Breast epithelium (tissue), 4 donors: ENCODE results near the gene EEPD1. TPM values are rescaled to one million over a fixed set of nuclear protein-coding genes. Genes with fewer than 3 reads are reported as not detected.

Source experiments
- DNase-seq, 2 donors: peaks; one replicate each; pipeline ENCODE4 v3.0.0-alpha.2; 2019; ENCODE audit warnings: low spot score in 2 of 2
- H3K27ac ChIP-seq, 2 donors: fragments of 200-600 bp; sonication (generic) in 1 of 2; one replicate each; pipeline ENCODE4 v1.5.1; 2016 to 2019; ENCODE audit warnings: mild to moderate bottlenecking in 1 of 2
- H3K27me3 ChIP-seq, 2 donors: fragments of 200-600 bp; sonication (generic) in 1 of 2; one replicate each; pipeline versions ENCODE4 v1.5.1 to v1.6.0; 2017 to 2019; ENCODE audit warnings: control low read depth in 1 of 2, mild to moderate bottlenecking in 1 of 2
- H3K36me3 ChIP-seq: fragments of 200-600 bp; one replicate; pipeline ENCODE4 v1.5.1; 2019
- H3K4me1 ChIP-seq, 2 donors: fragments of 200-600 bp; sonication (generic); one replicate each; pipeline ENCODE4 v1.5.1; 2016 to 2019; ENCODE audit warnings: control low read depth in 1 of 2
- H3K4me3 ChIP-seq, 3 donors: fragments of 200-600 bp; sonication (generic); 1 replicate in 2 of 3; 2 replicates in 1 of 3; pipeline ENCODE4 v1.5.1; 2016 to 2019; ENCODE audit warnings: mild to moderate bottlenecking in 3 of 3, moderate library complexity in 2 of 3
- H3K9me3 ChIP-seq, 2 donors: fragments of 200-600 bp; sonication (generic) in 1 of 2; one replicate each; pipeline ENCODE4 v1.5.1; 2016 to 2019; ENCODE audit warnings: control low read depth in 1 of 2
- POLR2A ChIP-seq: fragments of 450-650 bp; IDR thresholded peaks from one replicate; pipeline ENCODE4 v1.6.1; 2016; ENCODE audit warnings: antibody characterized with exemption, mild to moderate bottlenecking, moderate library complexity
- POLR2AphosphoS5 ChIP-seq, 3 donors: sonication (generic); formaldehyde crosslinking; IDR thresholded peaks; one replicate each; pipeline ENCODE4 v1.6.1; 2017; ENCODE audit warnings: antibody characterized with exemption in 3 of 3
- intact Hi-C: fragments of 100-400 bp; cut with DNase I; formaldehyde crosslinking; loops from one replicate; pipeline ENCODE4 v1.15.1; 2023; ENCODE audit warnings: low total_unique reads
- total RNA-seq, 3 donors: library from RNA; depleted of rRNA; stranded (reverse); fragments of >200 nt; gene quantifications; one replicate each; pipeline ENCODE4 v1.1.0, GENCODE V29; 2016
- TF ChIP-seq, protein P1 (sequence below), 3 donors: fragments of 450-650 bp; IDR thresholded peaks; one replicate each; pipeline ENCODE4 v1.5.1; 2016 to 2017; ENCODE audit warnings: antibody characterized with exemption in 3 of 3, mild to moderate bottlenecking in 3 of 3, moderate library complexity in 3 of 3

Gene EEPD1
- total RNA-seq, 3 donors from 2014 or later, result 6.4 to 32.5 (median 10.5) TPM

- Histone ChIP-seq H3K36me3 (no peaks in the 10 kb centered on the region), H3K27me3 (no peaks in the 10 kb centered on the region), H3K4me1 (no peaks in the 10 kb centered on the region), H3K27ac (no peak overlapping the region), H3K4me3 (no peak overlapping the region), H3K9me3 (no peaks in the 10 kb centered on the region)
- intact Hi-C loops, result no loop called here
- TF ChIP-seq POLR2AphosphoS5 (IDR thresholded peaks at IDR 0.05) (no peak), POLR2A (no peak)
- TF ChIP-seq, protein P1, sequence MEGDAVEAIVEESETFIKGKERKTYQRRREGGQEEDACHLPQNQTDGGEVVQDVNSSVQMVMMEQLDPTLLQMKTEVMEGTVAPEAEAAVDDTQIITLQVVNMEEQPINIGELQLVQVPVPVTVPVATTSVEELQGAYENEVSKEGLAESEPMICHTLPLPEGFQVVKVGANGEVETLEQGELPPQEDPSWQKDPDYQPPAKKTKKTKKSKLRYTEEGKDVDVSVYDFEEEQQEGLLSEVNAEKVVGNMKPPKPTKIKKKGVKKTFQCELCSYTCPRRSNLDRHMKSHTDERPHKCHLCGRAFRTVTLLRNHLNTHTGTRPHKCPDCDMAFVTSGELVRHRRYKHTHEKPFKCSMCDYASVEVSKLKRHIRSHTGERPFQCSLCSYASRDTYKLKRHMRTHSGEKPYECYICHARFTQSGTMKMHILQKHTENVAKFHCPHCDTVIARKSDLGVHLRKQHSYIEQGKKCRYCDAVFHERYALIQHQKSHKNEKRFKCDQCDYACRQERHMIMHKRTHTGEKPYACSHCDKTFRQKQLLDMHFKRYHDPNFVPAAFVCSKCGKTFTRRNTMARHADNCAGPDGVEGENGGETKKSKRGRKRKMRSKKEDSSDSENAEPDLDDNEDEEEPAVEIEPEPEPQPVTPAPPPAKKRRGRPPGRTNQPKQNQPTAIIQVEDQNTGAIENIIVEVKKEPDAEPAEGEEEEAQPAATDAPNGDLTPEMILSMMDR (IDR thresholded peaks at IDR 0.05), result no peak
- DNase-seq, result no peak
These were observed 43.9 kb upstream of the EEPD1 start for GRCh38 chr7:36109013-36109627.

- H3K4me3 ChIP-seq, result no peak overlapping the region
- no peaks in the 10 kb centered on the region for H3K27me3 ChIP-seq
- no peak for DNase-seq
- intact Hi-C loops, result no loop called here
- H3K36me3 ChIP-seq, result no peaks in the 10 kb centered on the region
- no peaks in the 10 kb centered on the region for H3K9me3 ChIP-seq
- no peak overlapping the region for H3K27ac ChIP-seq
- TF ChIP-seq POLR2AphosphoS5 (IDR thresholded peaks at IDR 0.05), result no peak
- TF ChIP-seq, protein P1 (IDR thresholded peaks at IDR 0.05), result no peak
- TF ChIP-seq POLR2A, result no peak
- H3K4me1 ChIP-seq, result no peaks in the 10 kb centered on the region
These were observed 42.5 kb upstream of the EEPD1 start for GRCh38 chr7:36110584-36110983.

- intact Hi-C loops, result no loop called here
- TF ChIP-seq POLR2AphosphoS5 (IDR thresholded peaks at IDR 0.05), result no peak
- TF ChIP-seq, protein P1 (IDR thresholded peaks at IDR 0.05), result no peak
These were observed 40.1 kb upstream of the EEPD1 start for GRCh38 chr7:36112969-36113368.

DNA sequence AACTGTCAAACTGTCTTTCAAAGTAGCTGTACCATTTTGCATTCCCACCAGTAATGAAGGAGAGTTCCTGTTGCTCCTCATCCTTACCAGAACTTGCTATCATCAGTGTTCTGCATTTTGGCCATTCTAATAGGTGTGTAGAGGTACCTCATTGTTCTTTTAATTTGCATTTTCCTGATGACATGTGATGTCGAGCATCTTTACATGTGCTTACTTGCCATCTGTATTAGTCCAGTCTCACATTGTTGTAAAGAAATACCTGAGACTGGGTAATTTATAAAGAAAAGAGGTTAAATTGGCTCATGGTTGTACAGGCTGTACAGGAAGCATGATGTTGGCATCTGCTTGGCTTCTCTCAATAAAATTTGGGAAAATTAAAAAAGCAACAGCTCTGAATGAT lies 38.7 kb upstream of the EEPD1 start:
- intact Hi-C loops, result no loop called here
- TF ChIP-seq, protein P1 (IDR thresholded peaks at IDR 0.05), result no peak
- TF ChIP-seq POLR2A (no peak), POLR2AphosphoS5 (IDR thresholded peaks at IDR 0.05) (no peak)
- H3K9me3 ChIP-seq, result no peaks in the 10 kb centered on the region
- no peak overlapping the region for H3K4me3 ChIP-seq
- H3K27ac ChIP-seq, result no peak overlapping the region
- no peak for DNase-seq
- H3K4me1 ChIP-seq, result no peaks in the 10 kb centered on the region
- H3K36me3 ChIP-seq, result no peaks in the 10 kb centered on the region
- H3K27me3 ChIP-seq, result no peaks in the 10 kb centered on the region

More at GRCh38 chr7:36112969-36113368, 40.1 kb upstream of the EEPD1 start:
- Histone ChIP-seq H3K4me3 (no peak overlapping the region), H3K9me3 (no peaks in the 10 kb centered on the region), H3K27me3 (no peaks in the 10 kb centered on the region), H3K4me1 (no peaks in the 10 kb centered on the region), H3K27ac (no peak overlapping the region), H3K36me3 (no peaks in the 10 kb centered on the region)
- DNase-seq, result no peak

GRCh38 chr7:36115448-36116321 lies 37.4 kb upstream of the EEPD1 start:
- Histone ChIP-seq H3K36me3 (no peaks in the 10 kb centered on the region), H3K9me3 (no peaks in the 10 kb centered on the region), H3K27ac (peak overlapping the region in 1 of 2 donors; percentile 39), H3K4me3 (no peak overlapping the region), H3K4me1 (no peaks in the 10 kb centered on the region), H3K27me3 (no peaks in the 10 kb centered on the region)
- DNase-seq, result no peak
- no peak for TF ChIP-seq POLR2AphosphoS5 (IDR thresholded peaks at IDR 0.05)
- TF ChIP-seq POLR2A, result no peak
- intact Hi-C loops, result no loop called here
